Measurements from ENCODE around the gene TGIF1. TPM values are rescaled to one million over a fixed set of nuclear protein-coding genes. Genes with fewer than 3 reads are reported as not detected.

Gene TGIF1
- total RNA-seq, 1 donor from 2014 or later: 55.3 TPM

- no peak overlapping the region for H3K4me3 ChIP-seq (ENCODE audit: low read length in 3 of 3)
These were observed 43.7 kb downstream of the TGIF1 start for GRCh38 chr18:3493501-3494244.

GRCh38 chr18:3494245-3494526 lies 44.2 kb downstream of the TGIF1 start:
- Histone ChIP-seq H3K36me3 (ENCODE audit: control insufficient read depth in 3 of 3, insufficient read depth in 3 of 3, low read length in 3 of 3) (no peaks in the 10 kb centered on the region), H3K27ac (ENCODE audit: low read depth, low read length) (no peak overlapping the region), H3K9me3 (ENCODE audit: control insufficient read depth in 3 of 3, low read length in 3 of 3) (no peaks in the 10 kb centered on the region), H3K4me1 (ENCODE audit: control insufficient read depth in 3 of 3, insufficient read depth in 3 of 3, low read length in 3 of 3) (peaks cover 0 to 2% (median 0%) of the 10 kb centered on the region in 3 donors), H3K4me3 (ENCODE audit: low read length in 3 of 3) (no peak overlapping the region), H3K9ac (ENCODE audit: low read depth in 1 of 3, low read length in 3 of 3) (no peak overlapping the region), H3K27me3 (ENCODE audit: control insufficient read depth in 3 of 3, insufficient read depth in 3 of 3, low read length in 3 of 3) (peaks cover 0 to 4% (median 0%) of the 10 kb centered on the region in 3 donors)

More at GRCh38 chr18:3493501-3494244, 43.7 kb downstream of the TGIF1 start:
- no peaks in the 10 kb centered on the region for H3K36me3 ChIP-seq (ENCODE audit: control insufficient read depth in 3 of 3, insufficient read depth in 3 of 3, low read length in 3 of 3)
- H3K27ac ChIP-seq (ENCODE audit: low read depth, low read length): no peak overlapping the region
- H3K9ac ChIP-seq (ENCODE audit: low read depth in 1 of 3, low read length in 3 of 3): no peak overlapping the region
- H3K4me1 ChIP-seq (ENCODE audit: control insufficient read depth in 3 of 3, insufficient read depth in 3 of 3, low read length in 3 of 3): no peaks in the 10 kb centered on the region
- peaks cover 0 to 4% (median 0%) of the 10 kb centered on the region in 3 donors for H3K27me3 ChIP-seq (ENCODE audit: control insufficient read depth in 3 of 3, insufficient read depth in 3 of 3, low read length in 3 of 3)
- no peaks in the 10 kb centered on the region for H3K9me3 ChIP-seq (ENCODE audit: control insufficient read depth in 3 of 3, low read length in 3 of 3)

GRCh38 chr18:3494569-3494968 lies 44.6 kb downstream of the TGIF1 start:
- Histone ChIP-seq H3K9ac (ENCODE audit: low read depth in 1 of 3, low read length in 3 of 3) (no peak overlapping the region), H3K4me3 (ENCODE audit: low read length in 3 of 3) (no peak overlapping the region), H3K27ac (ENCODE audit: low read depth, low read length) (no peak overlapping the region), H3K9me3 (ENCODE audit: control insufficient read depth in 3 of 3, low read length in 3 of 3) (no peaks in the 10 kb centered on the region), H3K4me1 (ENCODE audit: control insufficient read depth in 3 of 3, insufficient read depth in 3 of 3, low read length in 3 of 3) (peaks cover 0 to 4% (median 2%) of the 10 kb centered on the region in 3 donors), H3K36me3 (ENCODE audit: control insufficient read depth in 3 of 3, insufficient read depth in 3 of 3, low read length in 3 of 3) (no peaks in the 10 kb centered on the region), H3K27me3 (ENCODE audit: control insufficient read depth in 3 of 3, insufficient read depth in 3 of 3, low read length in 3 of 3) (peaks cover 0 to 7% (median 1%) of the 10 kb centered on the region in 3 donors)

GRCh38 chr18:3495691-3496430 lies 45.9 kb downstream of the TGIF1 start:
- H3K9ac ChIP-seq (ENCODE audit: low read depth in 1 of 3, low read length in 3 of 3): no peak overlapping the region
- no peak overlapping the region for H3K27ac ChIP-seq (ENCODE audit: low read depth, low read length)

GRCh38 chr18:3498698-3499471 lies 48.9 kb downstream of the TGIF1 start:
- no peak overlapping the region for H3K27ac ChIP-seq (ENCODE audit: low read depth, low read length)

More at GRCh38 chr18:3495691-3496430, 45.9 kb downstream of the TGIF1 start:
- Histone ChIP-seq H3K9me3 (ENCODE audit: control insufficient read depth in 3 of 3, low read length in 3 of 3) (no peaks in the 10 kb centered on the region), H3K4me1 (ENCODE audit: control insufficient read depth in 3 of 3, insufficient read depth in 3 of 3, low read length in 3 of 3) (peaks cover 0 to 4% (median 2%) of the 10 kb centered on the region in 3 donors), H3K27me3 (ENCODE audit: control insufficient read depth in 3 of 3, insufficient read depth in 3 of 3, low read length in 3 of 3) (peaks cover 4 to 16% (median 4%) of the 10 kb centered on the region in 3 donors), H3K36me3 (ENCODE audit: control insufficient read depth in 3 of 3, insufficient read depth in 3 of 3, low read length in 3 of 3) (no peaks in the 10 kb centered on the region), H3K4me3 (ENCODE audit: low read length in 3 of 3) (no peak overlapping the region)

GRCh38 chr18:3499501-3499900 lies 49.5 kb downstream of the TGIF1 start:
- Histone ChIP-seq H3K27ac (ENCODE audit: low read depth, low read length) (no peak overlapping the region), H3K36me3 (ENCODE audit: control insufficient read depth in 3 of 3, insufficient read depth in 3 of 3, low read length in 3 of 3) (no peaks in the 10 kb centered on the region), H3K9ac (ENCODE audit: low read depth in 1 of 3, low read length in 3 of 3) (no peak overlapping the region), H3K9me3 (ENCODE audit: control insufficient read depth in 3 of 3, low read length in 3 of 3) (no peaks in the 10 kb centered on the region), H3K4me3 (ENCODE audit: low read length in 3 of 3) (peak overlapping the region; percentile 4 to 60 (median 43)), H3K4me1 (ENCODE audit: control insufficient read depth in 3 of 3, insufficient read depth in 3 of 3, low read length in 3 of 3) (peaks cover 0 to 4% (median 2%) of the 10 kb centered on the region in 3 donors), H3K27me3 (ENCODE audit: control insufficient read depth in 3 of 3, insufficient read depth in 3 of 3, low read length in 3 of 3) (peaks cover 4 to 16% (median 7%) of the 10 kb centered on the region in 3 donors)

More at GRCh38 chr18:3498698-3499471, 48.9 kb downstream of the TGIF1 start:
- Histone ChIP-seq H3K4me1 (ENCODE audit: control insufficient read depth in 3 of 3, insufficient read depth in 3 of 3, low read length in 3 of 3) (peaks cover 0 to 4% (median 2%) of the 10 kb centered on the region in 3 donors), H3K27me3 (ENCODE audit: control insufficient read depth in 3 of 3, insufficient read depth in 3 of 3, low read length in 3 of 3) (peaks cover 4 to 16% (median 7%) of the 10 kb centered on the region in 3 donors), H3K36me3 (ENCODE audit: control insufficient read depth in 3 of 3, insufficient read depth in 3 of 3, low read length in 3 of 3) (no peaks in the 10 kb centered on the region), H3K4me3 (ENCODE audit: low read length in 3 of 3) (peak overlapping the region; percentile 4 to 60 (median 43)), H3K9ac (ENCODE audit: low read depth in 1 of 3, low read length in 3 of 3) (peak overlapping the region in 1 of 3 donors; percentile 33), H3K9me3 (ENCODE audit: control insufficient read depth in 3 of 3, low read length in 3 of 3) (no peaks in the 10 kb centered on the region)

GRCh38 chr18:3500016-3500415 lies 50.0 kb downstream of the TGIF1 start:
- H3K36me3 ChIP-seq (ENCODE audit: control insufficient read depth in 3 of 3, insufficient read depth in 3 of 3, low read length in 3 of 3): no peaks in the 10 kb centered on the region
- peaks cover 0 to 4% (median 2%) of the 10 kb centered on the region in 3 donors for H3K4me1 ChIP-seq (ENCODE audit: control insufficient read depth in 3 of 3, insufficient read depth in 3 of 3, low read length in 3 of 3)
- H3K9me3 ChIP-seq (ENCODE audit: control insufficient read depth in 3 of 3, low read length in 3 of 3): no peaks in the 10 kb centered on the region
- peaks cover 4 to 16% (median 7%) of the 10 kb centered on the region in 3 donors for H3K27me3 ChIP-seq (ENCODE audit: control insufficient read depth in 3 of 3, insufficient read depth in 3 of 3, low read length in 3 of 3)
- H3K4me3 ChIP-seq (ENCODE audit: low read length in 3 of 3): no peak overlapping the region
- H3K27ac ChIP-seq (ENCODE audit: low read depth, low read length): no peak overlapping the region
- H3K9ac ChIP-seq (ENCODE audit: low read depth in 1 of 3, low read length in 3 of 3): no peak overlapping the region

- H3K9ac ChIP-seq (ENCODE audit: low read depth in 1 of 3, low read length in 3 of 3): no peak overlapping the region
- no peak overlapping the region for H3K4me3 ChIP-seq (ENCODE audit: low read length in 3 of 3)
- H3K4me1 ChIP-seq (ENCODE audit: control insufficient read depth in 3 of 3, insufficient read depth in 3 of 3, low read length in 3 of 3): peaks cover 0 to 4% (median 2%) of the 10 kb centered on the region in 3 donors
- H3K9me3 ChIP-seq (ENCODE audit: control insufficient read depth in 3 of 3, low read length in 3 of 3): no peaks in the 10 kb centered on the region
- no peaks in the 10 kb centered on the region for H3K36me3 ChIP-seq (ENCODE audit: control insufficient read depth in 3 of 3, insufficient read depth in 3 of 3, low read length in 3 of 3)
- no peak overlapping the region for H3K27ac ChIP-seq (ENCODE audit: low read depth, low read length)
- peaks cover 4 to 16% (median 7%) of the 10 kb centered on the region in 3 donors for H3K27me3 ChIP-seq (ENCODE audit: control insufficient read depth in 3 of 3, insufficient read depth in 3 of 3, low read length in 3 of 3)
These were observed 52.7 kb downstream of the TGIF1 start for GRCh38 chr18:3502650-3503049.

GRCh38 chr18:3504637-3505036 lies 54.7 kb downstream of the TGIF1 start:
- H3K4me1 ChIP-seq (ENCODE audit: control insufficient read depth in 3 of 3, insufficient read depth in 3 of 3, low read length in 3 of 3): peaks cover 0 to 4% (median 0%) of the 10 kb centered on the region in 3 donors
- H3K9me3 ChIP-seq (ENCODE audit: control insufficient read depth in 3 of 3, low read length in 3 of 3): no peaks in the 10 kb centered on the region
- H3K4me3 ChIP-seq (ENCODE audit: low read length in 3 of 3): no peak overlapping the region
- H3K36me3 ChIP-seq (ENCODE audit: control insufficient read depth in 3 of 3, insufficient read depth in 3 of 3, low read length in 3 of 3): no peaks in the 10 kb centered on the region
- no peak overlapping the region for H3K27ac ChIP-seq (ENCODE audit: low read depth, low read length)
- peaks cover 2 to 8% (median 7%) of the 10 kb centered on the region in 3 donors for H3K27me3 ChIP-seq (ENCODE audit: control insufficient read depth in 3 of 3, insufficient read depth in 3 of 3, low read length in 3 of 3)
- no peak overlapping the region for H3K9ac ChIP-seq (ENCODE audit: low read depth in 1 of 3, low read length in 3 of 3)
